Gastroesophageal sphincter (tissue), 3 donors: ENCODE data around the gene GNAQ.

ENCODE experiments used
- EP300 ChIP-seq: sonication (generic); formaldehyde crosslinking; IDR thresholded peaks from one replicate; pipeline ENCODE4 v1.6.1; 2017; ENCODE audit warnings: antibody characterized with exemption, mild to moderate bottlenecking
- POLR2A ChIP-seq, 2 donors: fragments of 450-650 bp; IDR thresholded peaks; one replicate each; pipeline ENCODE4 v1.6.1; 2017; ENCODE audit warnings: antibody characterized with exemption in 2 of 2, mild to moderate bottlenecking in 2 of 2, moderate library complexity in 1 of 2
- TF ChIP-seq, protein P1 (sequence below), 4 experiments: fragments of 200-600 bp in 2 of 4; fragments of 450-650 bp in 2 of 4; sonication (generic) in 1 of 4; IDR thresholded peaks; one replicate each; pipeline ENCODE4 v1.5.1; 2017 to 2019; ENCODE audit warnings: antibody characterized with exemption in 4 of 4, mild to moderate bottlenecking in 2 of 4, moderate library complexity in 2 of 4

DNA sequence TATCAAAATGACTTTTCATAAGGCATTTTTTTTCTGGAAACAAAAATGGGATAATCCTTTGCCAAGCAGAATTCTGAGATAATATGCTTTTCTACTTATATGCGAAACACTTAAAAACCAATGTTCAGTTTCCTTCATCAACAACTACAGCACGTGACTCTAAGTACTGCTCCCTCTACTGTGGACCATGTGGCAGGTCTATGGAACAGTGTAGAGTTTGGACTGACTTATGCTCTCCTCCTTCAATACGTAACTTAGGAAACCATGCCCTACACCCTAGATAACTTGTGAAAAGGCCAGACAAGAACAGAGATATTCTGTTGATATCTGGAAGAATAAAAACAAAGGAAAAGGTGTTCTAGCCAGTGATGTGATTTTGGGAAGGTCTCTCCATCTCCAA, 272.2 kb downstream of the GNAQ start:
- TF ChIP-seq POLR2A (IDR thresholded peaks at IDR 0.05) = no peak
- no peak for TF ChIP-seq EP300
- TF ChIP-seq, protein P1, sequence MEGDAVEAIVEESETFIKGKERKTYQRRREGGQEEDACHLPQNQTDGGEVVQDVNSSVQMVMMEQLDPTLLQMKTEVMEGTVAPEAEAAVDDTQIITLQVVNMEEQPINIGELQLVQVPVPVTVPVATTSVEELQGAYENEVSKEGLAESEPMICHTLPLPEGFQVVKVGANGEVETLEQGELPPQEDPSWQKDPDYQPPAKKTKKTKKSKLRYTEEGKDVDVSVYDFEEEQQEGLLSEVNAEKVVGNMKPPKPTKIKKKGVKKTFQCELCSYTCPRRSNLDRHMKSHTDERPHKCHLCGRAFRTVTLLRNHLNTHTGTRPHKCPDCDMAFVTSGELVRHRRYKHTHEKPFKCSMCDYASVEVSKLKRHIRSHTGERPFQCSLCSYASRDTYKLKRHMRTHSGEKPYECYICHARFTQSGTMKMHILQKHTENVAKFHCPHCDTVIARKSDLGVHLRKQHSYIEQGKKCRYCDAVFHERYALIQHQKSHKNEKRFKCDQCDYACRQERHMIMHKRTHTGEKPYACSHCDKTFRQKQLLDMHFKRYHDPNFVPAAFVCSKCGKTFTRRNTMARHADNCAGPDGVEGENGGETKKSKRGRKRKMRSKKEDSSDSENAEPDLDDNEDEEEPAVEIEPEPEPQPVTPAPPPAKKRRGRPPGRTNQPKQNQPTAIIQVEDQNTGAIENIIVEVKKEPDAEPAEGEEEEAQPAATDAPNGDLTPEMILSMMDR (IDR thresholded peaks at IDR 0.05) = no peak
